ENCODE data around the gene FBXW7. TPM values are rescaled to one million over a fixed set of nuclear protein-coding genes. Genes with fewer than 3 reads are reported as not detected.

The FBXW7 gene
- total RNA-seq, 2 donors from 2014 or later: 29.3 to 29.5 TPM

GRCh38 chr4:152308951-152309350, 226.9 kb downstream of the FBXW7 start:
- Histone ChIP-seq H3K27me3 (no peaks in the 10 kb centered on the region), H3K36me3 (no peaks in the 10 kb centered on the region), H3K9ac (ENCODE audit: low read depth in 2 of 2, low read length in 2 of 2) (no peak overlapping the region), H3K27ac (no peak overlapping the region), H3K9me3 (no peaks in the 10 kb centered on the region), H3K4me1 (no peaks in the 10 kb centered on the region), H3K4me3 (no peak overlapping the region)
- intact Hi-C loops (cut with DNase I): no loop called here
- no peak for DNase-seq
- TF ChIP-seq CTCF (IDR thresholded peaks at IDR 0.05): no peak

GRCh38 chr4:152307669-152308068, 228.2 kb downstream of the FBXW7 start:
- Histone ChIP-seq H3K36me3 (no peaks in the 10 kb centered on the region), H3K27me3 (no peaks in the 10 kb centered on the region), H3K9me3 (no peaks in the 10 kb centered on the region), H3K27ac (no peak overlapping the region), H3K9ac (ENCODE audit: low read depth in 2 of 2, low read length in 2 of 2) (no peak overlapping the region), H3K4me3 (no peak overlapping the region), H3K4me1 (no peaks in the 10 kb centered on the region)
- no peak for TF ChIP-seq CTCF (IDR thresholded peaks at IDR 0.05)
- DNase-seq: no peak
- intact Hi-C loops (cut with DNase I): no loop called here

GRCh38 chr4:152306541-152306940, 229.4 kb downstream of the FBXW7 start:
- Histone ChIP-seq H3K4me3 (no peak overlapping the region), H3K27me3 (no peaks in the 10 kb centered on the region), H3K9ac (ENCODE audit: low read depth in 2 of 2, low read length in 2 of 2) (no peak overlapping the region), H3K4me1 (no peaks in the 10 kb centered on the region), H3K9me3 (no peaks in the 10 kb centered on the region), H3K27ac (no peak overlapping the region), H3K36me3 (no peaks in the 10 kb centered on the region)
- DNase-seq: no peak
- intact Hi-C loops (cut with DNase I): no loop called here
- TF ChIP-seq CTCF (IDR thresholded peaks at IDR 0.05): no peak

GRCh38 chr4:152304220-152304619, 231.7 kb downstream of the FBXW7 start:
- H3K27ac ChIP-seq: no peak overlapping the region
- H3K4me1 ChIP-seq: no peaks in the 10 kb centered on the region
- no peak overlapping the region for H3K4me3 ChIP-seq
- no peaks in the 10 kb centered on the region for H3K27me3 ChIP-seq
- no peak for DNase-seq
- intact Hi-C loops (cut with DNase I): no loop called here
- TF ChIP-seq CTCF (IDR thresholded peaks at IDR 0.05): no peak
- H3K36me3 ChIP-seq: no peaks in the 10 kb centered on the region
- H3K9me3 ChIP-seq: no peaks in the 10 kb centered on the region
- no peak overlapping the region for H3K9ac ChIP-seq (ENCODE audit: low read depth in 2 of 2, low read length in 2 of 2)

- H3K4me1 ChIP-seq: no peaks in the 10 kb centered on the region
- H3K27me3 ChIP-seq: no peaks in the 10 kb centered on the region
- no peak overlapping the region for H3K4me3 ChIP-seq
- H3K36me3 ChIP-seq: no peaks in the 10 kb centered on the region
- no peak overlapping the region for H3K27ac ChIP-seq
- TF ChIP-seq CTCF (IDR thresholded peaks at IDR 0.05): no peak
- DNase-seq: no peak
- no peaks in the 10 kb centered on the region for H3K9me3 ChIP-seq
- intact Hi-C loops (cut with DNase I): no loop called here
- H3K9ac ChIP-seq (ENCODE audit: low read depth in 2 of 2, low read length in 2 of 2): no peak overlapping the region
These were observed 234.5 kb downstream of the FBXW7 start for GRCh38 chr4:152301381-152301780.

GRCh38 chr4:152299553-152299952, 236.3 kb downstream of the FBXW7 start:
- H3K4me3 ChIP-seq: no peak overlapping the region
- no peak overlapping the region for H3K27ac ChIP-seq
- no peak for DNase-seq
- H3K9ac ChIP-seq (ENCODE audit: low read depth in 2 of 2, low read length in 2 of 2): no peak overlapping the region
- no peaks in the 10 kb centered on the region for H3K4me1 ChIP-seq
- intact Hi-C loops (cut with DNase I): no loop called here
- no peaks in the 10 kb centered on the region for H3K9me3 ChIP-seq
- no peaks in the 10 kb centered on the region for H3K27me3 ChIP-seq
- TF ChIP-seq CTCF (IDR thresholded peaks at IDR 0.05): no peak
- H3K36me3 ChIP-seq: no peaks in the 10 kb centered on the region

Data from colonic mucosa (tissue), 4 donors.